OCI-LY1 (cell line): ENCODE data around the gene PRRG1.

ENCODE experiments used
- EZH2 ChIP-seq: fragments of 200-600 bp; sonication (generic), shearing (Covaris generic); IDR thresholded peaks from 2 replicates; pipeline ENCODE4 v1.8.0; 2017; ENCODE audit warnings: borderline replicate concordance, mixed run types, mild to moderate bottlenecking, antibody characterized with exemption, low read length, moderate library complexity, mixed read lengths
- TF ChIP-seq, protein P1 (sequence below): fragments of 200-600 bp; sonication (generic), shearing (Covaris generic); IDR thresholded peaks from 2 replicates; pipeline ENCODE4 v1.5.1; 2017; ENCODE audit warnings: mild to moderate bottlenecking, antibody characterized with exemption, low read length, moderate library complexity, mixed read lengths

DNA sequence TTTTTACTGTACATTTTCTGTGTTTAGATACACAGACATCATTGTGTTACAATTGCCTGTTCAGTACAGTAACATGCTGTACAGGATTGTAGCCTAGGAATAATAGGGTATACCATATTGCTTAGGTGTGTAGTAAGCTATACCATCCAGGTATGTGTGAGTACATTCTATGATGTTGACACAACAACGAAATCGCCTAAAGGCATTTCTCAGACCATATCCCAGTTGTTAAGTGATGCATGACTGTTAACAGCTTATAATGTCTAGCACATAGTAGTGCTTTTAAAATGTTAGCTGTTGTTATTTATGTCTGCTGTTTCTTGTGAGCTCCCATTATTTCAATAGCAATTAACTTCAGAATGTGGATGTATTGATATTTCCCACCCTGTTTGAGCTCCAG, 4.5 kb downstream of the PRRG1 start:
- TF ChIP-seq, protein P1, sequence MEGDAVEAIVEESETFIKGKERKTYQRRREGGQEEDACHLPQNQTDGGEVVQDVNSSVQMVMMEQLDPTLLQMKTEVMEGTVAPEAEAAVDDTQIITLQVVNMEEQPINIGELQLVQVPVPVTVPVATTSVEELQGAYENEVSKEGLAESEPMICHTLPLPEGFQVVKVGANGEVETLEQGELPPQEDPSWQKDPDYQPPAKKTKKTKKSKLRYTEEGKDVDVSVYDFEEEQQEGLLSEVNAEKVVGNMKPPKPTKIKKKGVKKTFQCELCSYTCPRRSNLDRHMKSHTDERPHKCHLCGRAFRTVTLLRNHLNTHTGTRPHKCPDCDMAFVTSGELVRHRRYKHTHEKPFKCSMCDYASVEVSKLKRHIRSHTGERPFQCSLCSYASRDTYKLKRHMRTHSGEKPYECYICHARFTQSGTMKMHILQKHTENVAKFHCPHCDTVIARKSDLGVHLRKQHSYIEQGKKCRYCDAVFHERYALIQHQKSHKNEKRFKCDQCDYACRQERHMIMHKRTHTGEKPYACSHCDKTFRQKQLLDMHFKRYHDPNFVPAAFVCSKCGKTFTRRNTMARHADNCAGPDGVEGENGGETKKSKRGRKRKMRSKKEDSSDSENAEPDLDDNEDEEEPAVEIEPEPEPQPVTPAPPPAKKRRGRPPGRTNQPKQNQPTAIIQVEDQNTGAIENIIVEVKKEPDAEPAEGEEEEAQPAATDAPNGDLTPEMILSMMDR = no peak
- TF ChIP-seq EZH2 = no peak
